PC-9 (cell line): ENCODE data around the gene HAT1. TPM values are rescaled to one million over a fixed set of nuclear protein-coding genes. Genes with fewer than 3 reads are reported as not detected.

Experiments
- BruUV-seq: library from RNA; stranded (reverse); fragments of 400-500 nt; replicated peaks from 2 replicates; lab custom pipeline; 2021; lab: Mats Ljungman, UMichigan
- CTCF ChIA-PET: fragments of 300-600 bp; sonication (Branson Sonifier 250); formaldehyde crosslinking; loops from one replicate; lab custom pipeline; 2022; ENCODE audit warnings: antibody characterized with exemption; lab: Charles Lee
- POLR2A ChIA-PET: fragments of 300-600 bp; sonication (Branson Sonifier 250); formaldehyde crosslinking; loops from one replicate; lab custom pipeline; 2022; ENCODE audit warnings: antibody characterized with exemption; ENCODE audit not compliant: unreplicated experiment; lab: Charles Lee
- DNase-seq, 2 experiments: peaks; one replicate each; pipeline versions ENCODE4 v3.0.0 to v3.0.0-alpha.2; 2015 to 2022; ENCODE audit warnings: mixed read lengths in 1 of 2
- H2AFZ ChIP-seq: fragments of 200-600 bp; sonication (generic); 2 replicates; pipeline ENCODE4 v1.8.1; 2017; ENCODE audit warnings: antibody characterized with exemption
- H3F3A ChIP-seq: fragments of 200-600 bp; sonication (generic); 2 replicates; pipeline ENCODE4 v1.8.1; 2017; ENCODE audit warnings: antibody characterized with exemption, mild to moderate bottlenecking, low read depth; ENCODE audit not compliant: insufficient read depth
- H3K27ac ChIP-seq: fragments of 200-600 bp; sonication (generic); 2 replicates; pipeline ENCODE4 v1.6.1; 2016; ENCODE audit warnings: mixed run types
- H3K27me3 ChIP-seq: fragments of 200-600 bp; sonication (generic); 2 replicates; pipeline ENCODE4 v1.6.1; 2016; ENCODE audit warnings: low read depth, mixed run types; ENCODE audit not compliant: insufficient read depth
- H3K36me3 ChIP-seq: fragments of 200-600 bp; sonication (generic); 2 replicates; pipeline ENCODE4 v1.6.1; 2016; ENCODE audit warnings: low read depth, mixed run types
- H3K4me1 ChIP-seq: fragments of 200-600 bp; sonication (generic); replicated peaks from 2 replicates; pipeline ENCODE4 v1.6.1; 2016; ENCODE audit warnings: mixed run types; ENCODE audit not compliant: insufficient read depth
- H3K4me2 ChIP-seq: fragments of 200-600 bp; sonication (generic); 2 replicates; pipeline ENCODE4 v1.6.1; 2017; ENCODE audit warnings: mixed run types
- H3K4me3 ChIP-seq: fragments of 200-600 bp; sonication (generic); 2 replicates; pipeline ENCODE4 v1.6.1; 2016; ENCODE audit warnings: mixed run types
- H3K79me2 ChIP-seq: fragments of 200-600 bp; sonication (generic); 2 replicates; pipeline ENCODE4 v1.6.1; 2017; ENCODE audit warnings: low read depth, mixed run types
- H3K9me2 ChIP-seq: fragments of 200-600 bp; sonication (generic); 2 replicates; pipeline ENCODE4 v1.8.1; 2017; ENCODE audit warnings: mild to moderate bottlenecking; ENCODE audit not compliant: insufficient read depth
- H3K9me3 ChIP-seq: fragments of 200-600 bp; sonication (generic); 2 replicates; pipeline ENCODE4 v1.8.1; 2016; ENCODE audit warnings: low read depth; ENCODE audit not compliant: insufficient read depth
- H4K20me1 ChIP-seq: fragments of 200-600 bp; sonication (generic); 2 replicates; pipeline ENCODE4 v1.8.1; 2017; ENCODE audit not compliant: insufficient read depth
- CTCF ChIP-seq: fragments of 200-600 bp; sonication (generic); conservative IDR thresholded peaks from 2 replicates; pipeline ENCODE4 v1.6.1; 2017; ENCODE audit warnings: mixed run types, antibody characterized with exemption, mild to moderate bottlenecking, moderate library complexity
- EZH2 ChIP-seq: fragments of 200-600 bp; sonication (generic); IDR thresholded peaks from 2 replicates; pipeline ENCODE4 v1.8.0; 2017; ENCODE audit warnings: antibody characterized with exemption, low read depth
- intact Hi-C: fragments of 100-400 bp; cut with micrococcal nuclease; formaldehyde crosslinking; loops from one replicate; pipeline ENCODE4 v1.10.0; 2022; ENCODE audit not compliant: unreplicated experiment
- total RNA-seq: library from RNA; stranded (reverse); gene quantifications from 2 replicates; pipeline ENCODE4 v1.2.3, GENCODE V29; 2021

HAT1 gene
- total RNA-seq, 1 experiment from 2014 or later = 132 TPM

GRCh38 chr2:171985076-171985475 is 62.8 kb downstream of the HAT1 start:
- peaks cover 16% of the 10 kb centered on the region for H3K36me3 ChIP-seq
- H3K4me3 ChIP-seq = no peak overlapping the region
- no peak overlapping the region for H3K27ac ChIP-seq
- no peak overlapping the region for H2AFZ ChIP-seq
- ChIA-PET POLR2A (interaction anchor here (0.6 kb wide), 1 partner anchor 112 kb away, joined by 5 read pairs; no protein-coding TSS in a partner anchor), CTCF (no interaction called here)
- H3K9me3 ChIP-seq = no peaks in the 10 kb centered on the region
- intact Hi-C loops = no loop called here
- H3K4me2 ChIP-seq = no peak overlapping the region
- no peaks in the 10 kb centered on the region for H3K9me2 ChIP-seq
- no peak for DNase-seq
- H3K79me2 ChIP-seq = no peaks in the 10 kb centered on the region
- no peaks in the 10 kb centered on the region for H3K4me1 ChIP-seq
- H3F3A ChIP-seq = peaks cover 12% of the 10 kb centered on the region
- TF ChIP-seq EZH2 = no peak
- TF ChIP-seq CTCF = no peak
- no peaks in the 10 kb centered on the region for H3K27me3 ChIP-seq
- BruUV-seq = no TSS peak
- no peaks in the 10 kb centered on the region for H4K20me1 ChIP-seq

DNA sequence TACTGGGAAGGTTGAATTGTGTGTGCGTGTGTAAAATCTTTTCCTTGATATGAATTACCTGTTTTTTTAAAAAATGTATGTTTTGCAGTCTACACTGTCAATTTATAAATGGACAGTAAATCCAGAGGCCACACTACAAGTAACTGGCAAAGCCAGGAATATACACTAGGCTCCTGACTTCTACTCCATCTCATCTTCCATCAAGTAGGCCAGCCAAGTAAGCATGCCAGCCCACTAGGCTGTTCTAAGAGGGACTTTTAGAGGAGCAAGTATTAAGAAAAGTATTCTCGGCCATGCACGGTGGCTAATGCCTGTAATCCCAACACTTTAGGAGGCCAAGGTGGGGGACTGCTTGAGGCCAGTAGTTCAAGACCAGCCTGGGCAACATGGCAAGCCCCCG is 64.5 kb downstream of the HAT1 start:
- peaks cover 11% of the 10 kb centered on the region for H3K36me3 ChIP-seq

GRCh38 chr2:171991027-171991426 is 68.8 kb downstream of the HAT1 start:
- Histone ChIP-seq H2AFZ (no peak overlapping the region), H4K20me1 (no peaks in the 10 kb centered on the region), H3K79me2 (no peaks in the 10 kb centered on the region), H3K27me3 (no peaks in the 10 kb centered on the region), H3K4me3 (no peak overlapping the region), H3K4me2 (no peak overlapping the region), H3K9me2 (no peaks in the 10 kb centered on the region), H3K9me3 (no peaks in the 10 kb centered on the region), H3K36me3 (no peaks in the 10 kb centered on the region), H3F3A (peaks cover 3% of the 10 kb centered on the region), H3K4me1 (no peaks in the 10 kb centered on the region), H3K27ac (no peak overlapping the region)
- no TSS peak for BruUV-seq
- TF ChIP-seq CTCF (no peak), EZH2 (no peak)
- POLR2A ChIA-PET = no interaction called here
- CTCF ChIA-PET = interaction anchor here (0.6 to 0.7 kb wide), 2 partner anchors 155 to 287 kb away, joined by 3 to 6 read pairs; no protein-coding TSS in a partner anchor
- no peak for DNase-seq
- intact Hi-C loops = no loop called here

More for the DNA sequence above, 64.5 kb downstream of the HAT1 start:
- no peaks in the 10 kb centered on the region for H3K9me3 ChIP-seq
- H3K4me3 ChIP-seq = no peak overlapping the region
- no peaks in the 10 kb centered on the region for H3K79me2 ChIP-seq
- H3K27me3 ChIP-seq = no peaks in the 10 kb centered on the region
- ChIA-PET CTCF (no interaction called here), POLR2A (no interaction called here)
- H4K20me1 ChIP-seq = no peaks in the 10 kb centered on the region
- H3K27ac ChIP-seq = no peak overlapping the region
- DNase-seq = no peak
- no peaks in the 10 kb centered on the region for H3K4me1 ChIP-seq
- intact Hi-C loops = no loop called here
- no TSS peak for BruUV-seq
- H3F3A ChIP-seq = peaks cover 12% of the 10 kb centered on the region
- TF ChIP-seq EZH2 (no peak), CTCF (no peak)
- H3K9me2 ChIP-seq = no peaks in the 10 kb centered on the region
- no peak overlapping the region for H2AFZ ChIP-seq
- no peak overlapping the region for H3K4me2 ChIP-seq
